Thymus (tissue), 11 donors: ENCODE results near the gene MFRP. TPM values are rescaled to one million over a fixed set of nuclear protein-coding genes. Genes with fewer than 3 reads are reported as not detected.

ENCODE experiments used
- DNase-seq, 9 donors: peaks; one replicate each; pipeline ENCODE4 v3.0.0-alpha.2; 2013; ENCODE audit warnings: low spot score in 9 of 9, low read depth in 6 of 9, missing footprints in 1 of 9
- H3K27ac ChIP-seq, 2 donors: one replicate each; pipeline ENCODE4 v1.5.1; 2013; ENCODE audit warnings: control low read depth in 1 of 2, low read depth in 1 of 2, low read length in 1 of 2, mild to moderate bottlenecking in 1 of 2, moderate library complexity in 1 of 2
- H3K27me3 ChIP-seq, 2 donors: one replicate each; pipeline ENCODE4 v1.5.1; 2013; ENCODE audit warnings: low read length in 1 of 2; ENCODE audit not compliant: control insufficient read depth in 2 of 2, insufficient read depth in 1 of 2
- H3K36me3 ChIP-seq, 2 donors: one replicate each; pipeline ENCODE4 v1.5.1; 2013; ENCODE audit warnings: low read length in 1 of 2, mild to moderate bottlenecking in 1 of 2, moderate library complexity in 1 of 2; ENCODE audit not compliant: control insufficient read depth in 2 of 2, insufficient read depth in 2 of 2
- H3K4me1 ChIP-seq, 2 donors: one replicate each; pipeline ENCODE4 v1.5.1; 2013; ENCODE audit warnings: low read length in 2 of 2; ENCODE audit not compliant: control insufficient read depth in 2 of 2, insufficient read depth in 2 of 2
- H3K4me3 ChIP-seq, 2 donors: one replicate each; pipeline ENCODE4 v1.5.1; 2013; ENCODE audit warnings: low read length in 2 of 2, control low read depth in 1 of 2, mild to moderate bottlenecking in 1 of 2
- H3K9me3 ChIP-seq, 2 donors: one replicate each; pipeline ENCODE4 v1.5.1; 2013; ENCODE audit warnings: low read length in 1 of 2, mild to moderate bottlenecking in 1 of 2; ENCODE audit not compliant: control insufficient read depth in 2 of 2, insufficient read depth in 1 of 2
- WGBS: extraction: QIAGEN DNeasy Blood & Tissue Kit; methylation state at CpG from one replicate; pipeline ENCODE4 v1.1.7; 2013; 5-methylcytosine and 5-hydroxymethylcytosine counted together
- polyA plus RNA-seq: library from polyadenylated mRNA; stranded (reverse); fragments of 200-250 nt; gene quantifications from one replicate; pipeline ENCODE4 v1.2.3, GENCODE V29; 2013
- total RNA-seq: library from RNA; stranded (reverse); fragments of 120-200 nt; gene quantifications from one replicate; pipeline ENCODE4 v1.2.4, GENCODE V29; 2013
- donor health status: healthy.

The MFRP gene
- total and polyA plus RNA-seq, 2 donors, result 0.05 TPM; not detected in 1

DNA sequence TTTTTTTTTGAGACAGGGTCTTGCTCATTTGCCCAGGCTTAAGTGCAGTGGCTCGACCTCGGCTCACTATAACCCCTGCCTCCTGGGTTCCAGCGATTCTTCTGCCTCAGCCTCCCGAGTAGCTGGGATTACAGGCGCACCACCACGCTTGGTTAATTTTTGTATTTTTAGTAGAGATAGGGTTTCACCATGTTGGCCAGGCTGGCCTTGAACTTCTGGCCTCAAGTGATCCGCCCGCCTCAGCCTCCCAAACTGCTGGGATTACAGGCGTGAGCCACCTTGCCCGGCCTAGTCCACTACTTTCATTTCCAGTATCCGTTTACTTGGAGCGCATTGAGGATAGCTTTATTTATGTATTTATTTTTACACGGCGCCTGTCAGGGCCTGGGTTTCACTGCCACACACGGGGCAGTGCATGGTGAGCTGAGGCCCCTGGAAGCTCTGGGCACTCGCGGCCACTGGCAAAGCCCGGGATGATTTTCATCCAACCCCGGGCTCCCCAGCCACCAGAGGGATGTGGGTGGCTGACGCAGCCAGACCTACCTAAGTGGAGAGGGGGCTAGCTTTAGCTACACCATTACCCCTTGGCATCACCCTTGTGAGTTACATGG, 23.5 kb downstream of the MFRP start:
- Histone ChIP-seq H3K36me3 (no peaks in the 10 kb centered on the region), H3K27ac (no peak overlapping the region), H3K27me3 (peaks cover 17 to 35% of the 10 kb centered on the region in 2 donors), H3K4me1 (peaks cover 13 to 38% of the 10 kb centered on the region in 2 donors), H3K9me3 (no peaks in the 10 kb centered on the region), H3K4me3 (no peak overlapping the region)
- DNase-seq, result no peak
- WGBS, result 94% methylated on average over 19 of the region's 20 CpGs

DNA sequence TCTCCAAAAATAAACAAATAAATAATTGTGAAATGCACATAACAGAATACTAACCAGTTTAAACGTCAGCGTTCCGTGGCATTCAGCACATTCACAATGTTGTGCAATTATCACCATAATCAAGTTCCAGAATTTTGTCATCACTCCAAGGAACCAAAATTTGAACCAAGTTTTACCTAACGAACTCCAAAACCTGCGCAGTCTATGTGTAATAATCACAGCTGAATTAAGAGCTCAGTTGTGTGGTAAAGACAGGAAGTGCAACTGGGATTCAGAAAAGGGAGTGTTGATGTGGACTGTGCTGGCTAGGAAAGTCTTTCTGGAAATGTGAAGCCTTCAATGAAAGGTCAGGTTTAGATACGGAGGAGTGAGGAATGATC, 24.2 kb downstream of the MFRP start:
- Histone ChIP-seq H3K9me3 (no peaks in the 10 kb centered on the region), H3K36me3 (no peaks in the 10 kb centered on the region), H3K4me1 (peaks cover 15 to 45% of the 10 kb centered on the region in 2 donors), H3K27ac (no peak overlapping the region), H3K27me3 (peaks cover 23 to 42% of the 10 kb centered on the region in 2 donors), H3K4me3 (no peak overlapping the region)
- DNase-seq, result no peak
- 78% methylated on average over 6 of the region's 6 CpGs for WGBS

DNA sequence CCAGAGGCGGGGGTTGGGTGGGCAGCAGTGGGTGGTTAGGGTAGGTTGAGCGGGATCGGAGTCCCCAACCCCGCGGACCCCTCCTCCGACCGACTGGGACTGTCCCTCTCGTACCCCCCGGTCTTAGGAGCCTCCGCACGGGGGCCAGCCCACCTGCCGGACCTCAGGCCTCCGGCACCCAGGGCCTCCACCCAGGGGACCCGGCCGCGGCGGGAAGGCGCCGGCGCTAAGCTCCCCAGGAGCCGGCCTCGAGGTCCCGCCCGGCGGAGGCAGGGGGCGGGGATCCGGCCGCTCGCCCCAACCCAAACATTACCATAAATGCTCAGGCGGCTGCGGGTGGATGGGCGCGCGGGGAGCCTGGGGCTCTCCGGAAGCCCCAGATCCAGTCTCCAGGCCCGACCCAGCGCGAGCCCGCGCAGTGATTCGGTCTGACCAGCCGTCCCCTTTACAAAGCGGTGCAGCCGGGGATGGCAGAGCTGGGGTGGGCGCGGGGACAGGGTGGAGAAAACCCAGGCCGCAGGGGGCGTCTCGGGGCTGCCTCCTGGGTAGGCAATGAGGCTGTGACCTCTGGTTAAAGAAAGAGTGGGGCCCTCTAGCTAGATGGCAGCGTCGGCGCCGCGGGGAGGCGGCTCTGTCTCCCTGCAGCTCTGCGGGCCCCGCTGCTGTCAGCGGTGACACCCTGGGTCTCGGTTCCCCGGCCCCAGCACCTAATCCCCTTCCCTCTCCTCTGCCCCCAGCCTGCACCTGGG, 25.6 kb downstream of the MFRP start:
- Histone ChIP-seq H3K4me1 (peaks cover 24 to 57% of the 10 kb centered on the region in 2 donors), H3K9me3 (peaks cover 0 to 7% of the 10 kb centered on the region in 2 donors), H3K36me3 (no peaks in the 10 kb centered on the region), H3K27me3 (peaks cover 36 to 56% of the 10 kb centered on the region in 2 donors), H3K4me3 (peak overlapping the region; percentile 44 to 60), H3K27ac (peak overlapping the region; percentile 58 to 85)
- 4% methylated on average over 60 of the region's 60 CpGs for WGBS
- DNase-seq, result peak in 2 of 9 donors; percentile 56 to 75

DNA sequence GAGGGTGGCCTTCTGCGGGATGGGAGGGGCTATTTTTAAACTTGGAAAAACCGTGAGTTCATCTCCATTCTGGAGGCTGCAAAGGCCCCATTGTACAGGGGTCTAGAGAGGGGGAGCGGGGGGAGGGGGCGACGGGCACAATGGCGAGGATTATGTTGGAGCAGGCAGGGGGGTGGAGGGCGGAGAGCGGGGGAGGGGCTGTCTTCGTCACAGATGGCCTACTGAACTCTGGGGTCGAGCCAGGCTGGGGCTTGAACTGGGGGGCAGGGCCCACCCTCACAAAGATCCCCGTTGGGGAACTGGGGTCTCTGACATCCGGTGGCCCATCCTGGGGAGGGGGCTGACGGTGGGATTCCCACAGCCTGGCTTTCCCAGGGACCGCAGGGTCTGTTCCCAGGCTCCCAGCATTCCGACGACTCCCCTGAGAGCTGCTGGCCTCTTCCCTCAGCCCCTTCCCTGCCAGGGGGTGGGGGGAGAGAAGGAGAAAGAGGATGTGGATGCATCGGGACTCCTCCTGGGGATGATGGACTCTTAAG, 26.2 kb downstream of the MFRP start:
- Histone ChIP-seq H3K9me3 (peaks cover 0 to 13% of the 10 kb centered on the region in 2 donors), H3K27ac (peak overlapping the region; percentile 58 to 85), H3K4me1 (peaks cover 27 to 63% of the 10 kb centered on the region in 2 donors), H3K27me3 (peaks cover 42 to 63% of the 10 kb centered on the region in 2 donors), H3K36me3 (no peaks in the 10 kb centered on the region), H3K4me3 (peak overlapping the region in 1 of 2 donors; percentile 60)
- WGBS, result 57% methylated on average over 17 of the region's 17 CpGs
- DNase-seq, result no peak

DNA sequence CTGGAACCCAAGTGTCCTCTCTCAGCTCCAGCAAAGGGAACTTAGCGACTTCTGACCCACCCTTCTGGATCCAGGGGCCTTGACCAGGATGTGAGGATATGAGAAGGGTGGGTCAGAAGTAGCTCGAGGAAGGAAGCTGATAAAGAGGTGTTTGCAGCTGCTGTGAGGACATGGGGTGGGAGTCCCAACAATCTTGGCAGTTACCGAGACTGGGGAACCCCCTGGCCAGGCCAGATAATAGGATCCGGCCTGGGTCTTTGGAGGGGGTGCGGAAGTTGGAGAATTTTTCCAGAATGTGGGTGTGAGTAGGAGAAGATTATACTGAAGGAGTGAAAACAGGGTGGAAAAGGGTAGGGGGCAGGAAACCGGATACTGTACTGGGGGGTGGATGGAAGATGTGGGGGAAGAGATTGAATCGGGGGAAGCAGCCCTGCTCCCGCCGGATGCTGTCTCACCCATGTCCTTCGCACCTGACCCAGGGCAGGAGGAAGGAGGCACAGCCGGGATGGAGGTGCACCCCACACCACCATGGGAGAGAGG, 26.7 kb downstream of the MFRP start:
- Histone ChIP-seq H3K27ac (peak overlapping the region; percentile 10 to 55), H3K9me3 (peaks cover 0 to 15% of the 10 kb centered on the region in 2 donors), H3K36me3 (no peaks in the 10 kb centered on the region), H3K4me3 (no peak overlapping the region), H3K4me1 (peaks cover 30 to 69% of the 10 kb centered on the region in 2 donors), H3K27me3 (peaks cover 42 to 67% of the 10 kb centered on the region in 2 donors)
- DNase-seq, result no peak
- 74% methylated on average over 11 of the region's 11 CpGs for WGBS

DNA sequence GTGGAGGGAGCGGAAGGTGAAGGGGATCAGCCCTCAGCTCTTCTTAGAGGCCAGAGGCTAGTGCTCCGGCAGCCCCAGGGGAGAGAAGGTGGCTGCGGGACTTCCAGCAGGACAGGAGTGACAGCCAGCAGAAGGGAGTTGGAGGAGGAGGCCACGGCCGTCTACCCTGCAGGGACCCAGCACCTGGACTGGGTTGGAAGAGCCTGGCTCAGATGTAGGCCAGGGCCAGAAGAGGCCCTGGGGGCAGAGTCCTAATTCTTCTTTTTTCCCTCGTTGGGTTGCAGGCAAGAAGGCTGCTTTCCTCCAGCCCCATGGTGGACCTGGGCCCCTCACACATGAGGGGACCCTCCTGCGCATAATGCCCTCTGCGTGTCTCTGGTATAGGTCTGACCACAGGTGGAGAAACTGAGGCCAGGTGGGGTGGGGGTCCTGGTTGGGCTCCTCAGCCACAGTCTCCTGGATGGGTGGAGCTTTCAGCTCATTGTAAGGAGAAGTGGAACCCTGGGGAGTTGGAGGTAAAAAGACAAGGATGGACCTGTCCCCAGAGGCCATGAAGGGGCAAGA, 27.3 kb downstream of the MFRP start:
- no peak for DNase-seq
- H3K9me3 ChIP-seq, result peaks cover 0 to 19% of the 10 kb centered on the region in 2 donors
- H3K4me1 ChIP-seq, result peaks cover 35 to 74% of the 10 kb centered on the region in 2 donors
- H3K27ac ChIP-seq, result peak overlapping the region; percentile 10 to 73
- WGBS, result 90% methylated on average over 8 of the region's 8 CpGs
- H3K27me3 ChIP-seq, result peaks cover 42 to 71% of the 10 kb centered on the region in 2 donors
- no peaks in the 10 kb centered on the region for H3K36me3 ChIP-seq
- H3K4me3 ChIP-seq, result no peak overlapping the region

DNA sequence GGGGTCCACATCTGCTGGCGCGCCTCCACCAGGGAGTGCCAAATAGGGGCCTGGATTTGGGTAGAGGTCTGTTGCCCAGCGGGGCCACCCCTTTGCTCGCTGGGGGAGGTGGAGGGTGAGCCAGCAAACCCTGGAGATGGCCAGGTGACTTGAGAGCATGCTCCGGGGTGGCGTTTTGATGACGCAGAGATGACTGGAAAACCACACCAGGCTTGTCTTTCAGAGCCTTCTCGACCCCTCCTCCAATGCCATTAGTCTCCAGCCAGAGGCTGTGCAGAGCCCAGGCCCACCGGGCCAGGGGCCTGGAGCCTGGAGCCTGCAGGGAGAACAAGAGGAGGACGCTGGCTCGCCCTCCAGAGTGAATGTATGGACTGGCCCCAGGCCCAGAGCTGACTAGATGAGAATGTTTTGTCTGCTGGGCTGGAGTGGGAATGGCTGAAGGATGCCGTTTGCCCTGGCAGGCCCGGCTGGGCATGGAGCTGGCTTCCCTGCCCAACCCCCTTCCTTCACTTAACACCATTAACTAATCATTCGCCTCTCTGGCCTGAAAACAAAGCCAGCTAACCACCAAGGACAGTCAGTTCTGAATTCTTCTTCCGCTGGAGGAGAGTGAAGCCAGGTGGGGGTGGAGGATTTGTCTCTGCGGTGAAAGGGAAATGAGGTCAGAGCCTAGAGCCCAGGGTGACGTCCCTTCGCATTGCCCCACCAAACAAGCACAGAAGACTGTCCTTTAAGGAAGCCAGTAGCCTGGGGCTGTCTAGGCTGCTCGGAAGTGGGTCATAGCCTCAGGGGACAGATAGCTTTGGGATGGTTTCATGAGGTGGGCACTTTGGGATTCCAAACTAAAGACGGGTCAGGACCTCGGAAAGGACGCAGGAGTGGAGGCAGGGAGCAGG, 28.0 kb downstream of the MFRP start:
- H3K4me3 ChIP-seq, result no peak overlapping the region
- H3K36me3 ChIP-seq, result no peaks in the 10 kb centered on the region
- peaks cover 0 to 19% of the 10 kb centered on the region in 2 donors for H3K9me3 ChIP-seq
- peak overlapping the region; percentile 37 to 73 for H3K27ac ChIP-seq
- peaks cover 36 to 77% of the 10 kb centered on the region in 2 donors for H3K4me1 ChIP-seq
- WGBS, result 84% methylated on average over 22 of the region's 22 CpGs
- peak in 2 of 9 donors; percentile 71 to 80 for DNase-seq
- peaks cover 42 to 71% of the 10 kb centered on the region in 2 donors for H3K27me3 ChIP-seq

DNA sequence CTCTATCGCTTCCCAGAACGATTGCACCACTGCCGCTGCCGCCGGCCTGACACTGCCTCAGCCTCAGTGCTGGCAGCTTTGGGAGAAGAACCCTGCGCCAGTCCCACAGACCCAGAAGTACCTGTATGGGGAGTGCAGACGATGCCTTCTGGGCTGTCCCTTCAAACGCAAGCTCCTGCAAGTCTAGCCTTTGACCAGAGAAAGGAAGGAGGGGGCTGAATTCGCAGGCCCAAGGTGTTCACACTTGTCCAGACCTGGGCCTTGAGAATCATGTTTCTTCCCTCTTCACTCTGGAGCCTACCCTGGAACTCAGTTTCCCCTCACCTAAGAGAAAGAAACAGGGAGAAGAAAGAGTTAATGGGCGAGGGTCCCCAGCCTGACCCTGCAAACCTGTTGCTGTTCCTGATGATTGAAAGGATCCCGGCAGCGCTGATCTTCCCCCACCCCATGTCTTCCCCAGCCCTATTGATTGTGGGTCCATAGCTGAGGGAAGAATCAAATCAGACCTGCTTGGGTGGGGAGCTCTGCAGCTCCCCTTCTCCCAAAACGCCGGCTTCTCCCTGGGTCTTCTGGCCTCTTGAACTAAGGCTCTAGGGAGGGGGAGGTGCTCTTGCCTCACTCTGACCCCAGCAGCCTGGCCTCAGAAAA, 28.8 kb downstream of the MFRP start:
- DNase-seq, result no peak
- Histone ChIP-seq H3K4me3 (peak overlapping the region in 1 of 2 donors; percentile 59), H3K36me3 (no peaks in the 10 kb centered on the region), H3K9me3 (peaks cover 0 to 19% of the 10 kb centered on the region in 2 donors), H3K27me3 (peaks cover 42 to 71% of the 10 kb centered on the region in 2 donors), H3K4me1 (peaks cover 36 to 77% of the 10 kb centered on the region in 2 donors), H3K27ac (peak overlapping the region; percentile 10 to 37)
- WGBS, result 80% methylated on average over 14 of the region's 14 CpGs
